Endothelial cell of hepatic sinusoid (primary cell): ENCODE data around the gene DPEP3.

Experiments
- in situ Hi-C: cut with HindIII; loops from 2 replicates; pipeline ENCODE4 v1.10.0; 2017; ENCODE audit warnings: low sequenced_read_pairs

Gene DPEP3

GRCh38 chr16:67968400-67969253, 11.7 kb downstream of the DPEP3 start, which contains the start of gene SLC12A4:
Gene SLC12A4 (minus strand): TSS chr16:67968637. CDS start chr16:67968553, 84 bp downstream.
- in situ Hi-C loops = no loop called here

GRCh38 chr16:67967958-67968399, 12.3 kb downstream of the DPEP3 start:
- in situ Hi-C loops = no loop called here

GRCh38 chr16:67967183-67967957, 12.9 kb downstream of the DPEP3 start:
- in situ Hi-C loops = no loop called here

- in situ Hi-C loops = no loop called here
Measured at GRCh38 chr16:67966549-67967182, 13.6 kb downstream of the DPEP3 start.

DNA sequence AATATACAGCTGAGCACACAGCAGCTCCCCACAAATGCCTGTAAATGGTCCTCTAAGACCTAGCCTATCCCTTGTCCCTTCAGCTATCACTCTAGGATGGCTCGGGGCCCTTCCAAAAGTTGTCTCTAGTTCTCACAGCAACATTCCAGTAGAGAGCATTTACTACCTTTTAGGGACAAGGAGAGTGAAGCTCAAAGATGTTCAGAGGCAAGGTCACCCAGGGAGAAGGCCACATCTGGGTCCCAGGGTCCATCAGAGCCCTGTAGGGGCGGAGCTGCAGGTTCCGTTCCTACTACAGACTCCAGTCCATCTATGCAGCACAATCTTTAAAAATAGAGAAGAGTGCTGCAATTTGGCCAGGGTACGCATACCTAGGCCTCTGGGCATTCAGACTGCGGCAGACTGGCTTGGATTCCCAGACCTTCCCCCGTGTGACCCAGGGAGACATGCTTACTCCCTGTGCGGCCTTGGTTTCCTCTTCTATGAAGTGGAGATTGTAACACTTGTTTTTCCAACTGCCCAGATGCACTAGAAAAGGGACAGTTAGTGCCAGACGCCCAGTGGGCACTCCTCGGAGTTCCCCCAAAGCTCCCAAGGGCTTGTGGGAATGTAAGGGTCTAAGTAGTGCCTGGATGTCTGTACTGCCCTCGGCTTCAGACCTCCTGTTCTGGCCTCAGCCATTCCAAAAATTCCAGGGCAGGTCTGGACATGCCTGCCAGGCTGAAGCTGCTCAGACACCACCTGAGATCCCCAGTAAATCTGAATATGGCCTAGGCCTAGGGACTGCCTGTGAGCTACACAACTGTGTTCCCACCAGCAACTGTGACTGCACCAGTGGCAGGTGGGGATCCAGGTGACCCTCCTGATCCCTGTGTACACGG, 14.4 kb downstream of the DPEP3 start:
- in situ Hi-C loops = no loop called here

DNA sequence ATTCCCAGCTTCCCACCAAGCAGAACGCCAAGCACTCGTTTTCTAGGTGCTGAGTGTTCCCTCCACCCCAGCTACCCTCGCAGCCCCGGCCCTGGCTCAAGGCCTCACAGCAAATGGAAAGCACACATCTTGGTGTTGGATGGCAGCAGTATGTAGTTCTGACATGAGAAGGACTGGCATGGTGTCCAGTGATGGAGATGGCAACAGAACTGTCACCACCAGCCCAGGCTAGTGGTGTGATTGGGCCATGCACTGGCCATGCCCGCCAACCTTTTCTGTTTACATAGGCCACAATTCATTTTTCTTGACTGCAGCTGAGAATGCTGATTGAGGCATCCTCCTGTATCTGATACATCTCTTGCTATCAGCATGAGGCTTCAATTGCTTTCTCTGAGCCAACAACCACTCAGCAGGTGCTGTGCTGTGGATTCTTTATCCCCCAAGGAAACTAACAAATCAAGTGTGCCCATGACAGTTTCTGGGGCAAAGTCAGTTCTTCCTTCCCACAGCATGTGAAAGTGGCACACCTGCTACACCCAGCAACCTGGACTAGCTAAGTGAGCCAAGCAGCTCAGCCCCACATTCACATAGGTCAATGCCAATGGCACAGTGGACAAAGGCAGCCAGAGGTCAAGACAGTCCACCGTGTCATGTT, 15.7 kb downstream of the DPEP3 start:
- in situ Hi-C loops = no loop called here

- in situ Hi-C loops = no loop called here
Measured at GRCh38 chr16:67963662-67964321, 16.5 kb downstream of the DPEP3 start.

- in situ Hi-C loops = no loop called here
Measured at GRCh38 chr16:67963292-67963661, 17.0 kb downstream of the DPEP3 start.

DNA sequence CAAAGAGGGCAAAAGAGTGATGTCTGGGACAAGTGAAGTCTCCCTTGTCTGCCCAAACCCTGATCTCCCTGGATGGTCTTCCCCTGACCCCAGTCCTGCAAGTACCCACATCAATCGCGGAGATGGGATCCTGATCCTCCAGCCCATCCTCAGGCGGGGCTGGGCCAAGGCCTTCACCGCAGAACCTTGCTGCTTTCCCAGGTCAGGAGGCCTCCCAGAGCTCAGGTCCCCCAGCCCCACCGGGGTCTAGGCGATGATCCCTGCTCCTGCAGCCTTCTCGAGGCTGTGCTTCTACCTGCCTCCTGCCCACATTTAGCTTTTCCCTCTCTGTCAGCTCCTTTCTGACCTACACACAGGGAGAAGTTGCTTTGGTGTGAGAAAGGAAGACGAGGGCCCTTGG, 18.2 kb downstream of the DPEP3 start:
- in situ Hi-C loops = no loop called here

GRCh38 chr16:67961551-67961957, 18.7 kb downstream of the DPEP3 start:
- in situ Hi-C loops = no loop called here

DNA sequence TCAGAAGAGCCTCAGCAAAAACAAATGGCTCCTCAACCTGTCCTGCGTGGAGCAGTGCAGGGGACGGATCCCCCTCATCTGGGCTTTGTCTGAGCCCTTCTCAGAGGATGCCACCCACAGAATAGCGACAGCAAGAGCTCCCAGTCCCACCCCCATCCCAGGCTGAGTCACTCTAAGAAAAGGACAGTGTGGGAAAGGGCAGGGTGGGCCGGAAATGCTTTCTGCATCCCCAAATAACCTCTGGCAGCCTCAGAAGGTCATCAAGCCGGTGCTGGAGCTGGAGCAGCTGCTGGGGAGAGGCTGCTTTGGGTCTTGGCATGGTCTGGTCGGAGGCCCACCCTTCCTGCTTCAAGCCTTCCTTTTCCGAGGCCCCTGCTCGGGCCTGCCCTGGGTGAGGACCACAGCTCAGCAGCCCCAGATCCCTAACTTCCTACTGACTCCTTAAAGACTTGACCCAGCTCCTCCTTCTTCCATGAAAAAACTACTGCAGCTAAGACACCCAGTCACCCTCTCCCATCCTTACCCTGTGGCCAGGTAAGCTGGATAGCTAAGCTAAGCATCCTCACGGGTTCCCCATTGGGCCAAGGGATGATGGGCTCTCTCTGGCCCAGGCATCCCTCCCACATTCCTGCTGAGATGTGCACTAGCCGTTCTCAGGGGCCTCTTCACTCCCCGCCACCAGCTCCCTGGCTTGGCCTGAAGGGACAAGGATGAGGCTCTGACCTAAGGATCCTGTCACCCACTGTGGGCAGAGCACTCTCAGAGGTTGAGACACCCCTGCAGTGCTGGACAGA, 20.6 kb downstream of the DPEP3 start:
- in situ Hi-C loops = no loop called here

DNA sequence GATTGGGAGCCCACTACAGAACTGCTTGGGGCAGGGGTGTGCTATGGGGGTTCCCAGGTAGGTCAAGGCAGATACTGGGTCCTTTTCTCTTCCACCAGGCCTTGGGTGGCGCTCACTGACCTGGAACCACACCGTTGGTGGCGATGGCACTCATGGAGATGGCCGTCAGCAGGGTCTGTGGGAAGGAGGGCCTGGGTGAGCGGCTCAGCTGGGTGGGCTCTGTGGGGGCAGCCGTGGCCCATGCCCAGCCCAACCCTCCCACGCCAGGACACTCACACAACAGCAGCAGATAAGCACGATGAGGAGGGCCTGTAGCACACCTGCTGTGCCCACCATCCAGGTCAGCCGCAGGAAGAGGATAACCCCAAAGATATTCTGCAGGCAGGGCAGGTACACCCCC, 22.7 kb downstream of the DPEP3 start:
- in situ Hi-C loops = no loop called here

GRCh38 chr16:67954421-67955196, 25.7 kb downstream of the DPEP3 start:
- in situ Hi-C loops = no loop called here

- in situ Hi-C loops = no loop called here
Measured at GRCh38 chr16:67953641-67954375, 26.5 kb downstream of the DPEP3 start.

GRCh38 chr16:67951485-67951884, 28.8 kb downstream of the DPEP3 start:
- in situ Hi-C loops = no loop called here

GRCh38 chr16:67950335-67950843, 29.9 kb downstream of the DPEP3 start:
- in situ Hi-C loops = no loop called here

DNA sequence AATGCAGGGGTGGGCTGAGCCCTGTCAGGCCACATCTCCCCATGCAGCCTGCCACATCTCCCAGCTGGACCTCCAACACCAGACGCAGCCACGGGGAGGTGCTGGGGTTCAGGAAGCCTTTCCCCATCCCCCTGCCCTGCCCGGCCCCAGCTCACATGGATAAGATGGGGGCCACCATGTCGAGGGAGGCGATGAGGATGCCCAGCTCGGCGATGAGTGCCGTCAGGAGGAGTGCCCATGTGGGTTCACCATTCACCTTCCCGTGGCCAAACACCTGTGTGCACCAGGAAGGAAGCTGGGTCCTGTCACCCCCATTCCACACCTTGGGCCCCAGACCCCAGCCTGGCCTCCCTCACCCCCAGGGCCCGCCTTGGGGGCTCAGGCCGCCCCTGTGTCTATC, 30.7 kb downstream of the DPEP3 start:
- in situ Hi-C loops = no loop called here
